Ovary (tissue), 3 donors: ENCODE data around the gene HAUS3.
A peak's percentile ranks its signal among the peaks of the same experiment; 100 is the strongest.

Source experiments
- CTCF ChIP-seq, 3 donors: fragments of 450-650 bp in 2 of 3; fragments of 200-600 bp in 1 of 3; IDR thresholded peaks; one replicate each; pipeline versions ENCODE4 v1.5.1 to v1.8.0; 2016 to 2022; ENCODE audit warnings: antibody characterized with exemption in 3 of 3, mild to moderate bottlenecking in 1 of 3
- EP300 ChIP-seq: sonication (generic); formaldehyde crosslinking; IDR thresholded peaks from one replicate; pipeline ENCODE4 v1.6.1; 2017; ENCODE audit warnings: antibody characterized with exemption
- POLR2A ChIP-seq: fragments of 450-650 bp; IDR thresholded peaks from one replicate; pipeline ENCODE4 v1.6.1; 2017; ENCODE audit warnings: antibody characterized with exemption, mild to moderate bottlenecking, moderate library complexity
- donor health status: DM: no; HTN: no; CAD: no.

GRCh38 chr4:2262145-2262943 lies 20.4 kb upstream of the HAUS3 start:
- TF ChIP-seq CTCF (IDR thresholded peaks at IDR 0.05) (no peak), POLR2A (peak; percentile 88), EP300 (no peak)
